ENCODE data around the gene SRSF8.
"Not testable (repeated sequence)": the region's sequence is repeated elsewhere in the genome, so short reads cannot be mapped to it uniquely, and the experiment has no call there.

SRSF8 gene

GRCh38 chr11:95093548-95093947, 26.8 kb downstream of the SRSF8 start:
- DNase-seq (ENCODE audit: low read depth in 1 of 2, low spot score in 1 of 2) = no peak

DNA sequence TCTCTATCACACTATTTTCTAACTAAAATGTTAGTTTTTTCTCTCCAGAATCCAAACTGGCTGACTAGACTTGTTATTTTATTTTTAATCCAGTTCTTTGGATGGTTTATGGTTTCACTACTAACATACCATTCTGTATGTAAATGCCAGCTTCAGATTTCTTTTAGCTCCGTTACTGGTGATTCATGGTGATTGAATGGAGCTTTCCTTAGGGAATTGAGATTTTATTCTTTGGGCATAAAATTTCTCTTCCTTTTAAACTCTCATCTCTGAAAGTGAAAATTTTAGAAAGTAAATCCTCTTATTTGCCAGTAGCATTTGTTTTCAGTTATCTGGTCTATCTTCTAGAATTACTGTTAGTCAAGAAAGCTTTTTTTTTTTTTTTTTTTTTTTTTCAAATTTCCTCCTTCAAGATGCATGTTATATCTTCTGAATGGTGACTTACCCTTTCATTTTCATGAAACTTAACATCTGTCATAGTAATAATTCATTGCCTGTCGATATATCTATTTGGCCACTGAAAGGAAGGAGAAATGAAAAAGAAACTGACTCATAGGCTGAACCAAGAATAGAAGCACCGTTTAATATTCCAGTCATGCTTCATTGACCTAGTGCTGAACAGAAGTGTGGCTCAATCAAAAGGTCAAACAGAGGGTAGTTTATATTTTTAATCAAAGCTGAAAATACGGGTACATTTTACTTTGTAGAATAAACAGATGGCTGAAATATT, 29.3 kb downstream of the SRSF8 start:
- no peak for DNase-seq (ENCODE audit: low read depth in 1 of 2, low spot score in 1 of 2)

GRCh38 chr11:95097209-95097608, 30.5 kb downstream of the SRSF8 start:
- no peak for DNase-seq (ENCODE audit: low read depth in 1 of 2, low spot score in 1 of 2)

DNA sequence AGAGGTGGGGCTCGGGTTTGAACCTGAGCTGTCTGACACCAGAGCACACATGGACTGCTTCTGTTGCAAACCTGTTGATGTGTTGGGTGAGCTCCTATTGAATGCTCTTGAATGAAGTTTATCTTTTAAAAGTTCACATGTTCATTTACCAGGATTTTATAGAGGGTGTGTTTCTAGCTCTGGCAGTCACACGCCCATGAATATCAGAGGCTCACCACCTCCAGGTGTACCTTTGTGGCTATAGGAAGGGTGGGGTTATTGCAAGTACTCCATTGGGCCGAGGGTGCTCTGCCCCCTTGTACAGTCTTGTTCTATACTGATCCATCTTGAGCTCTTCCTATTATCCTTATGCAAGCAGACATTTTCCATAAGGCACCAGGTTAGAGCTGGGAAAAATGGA, 32.1 kb downstream of the SRSF8 start:
- no peak for DNase-seq (ENCODE audit: low read depth in 1 of 2, low spot score in 1 of 2)

DNA sequence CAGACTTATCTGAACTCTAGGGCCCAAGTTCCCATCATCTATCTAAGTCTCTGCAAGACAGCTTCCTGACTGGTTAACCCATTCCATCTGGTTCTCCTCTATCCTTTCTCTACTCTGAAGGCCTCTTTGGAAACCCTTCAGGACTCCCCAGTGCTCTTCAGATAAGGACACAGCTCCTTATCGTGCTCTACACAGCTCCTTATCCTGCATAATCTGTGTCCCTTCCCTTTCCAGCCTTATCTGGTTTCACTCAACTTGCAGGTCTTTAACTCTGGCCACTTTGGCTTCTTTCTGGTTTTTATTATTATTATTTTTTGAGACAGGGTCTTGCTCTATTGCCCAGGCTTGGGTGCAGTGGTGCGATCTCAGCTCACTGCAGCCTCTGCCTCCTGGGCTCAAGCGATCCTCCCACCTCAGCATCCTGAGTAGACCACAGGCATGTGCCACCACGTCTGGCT, 33.5 kb downstream of the SRSF8 start:
- DNase-seq (ENCODE audit: low read depth in 1 of 2, low spot score in 1 of 2) = no peak

- DNase-seq (ENCODE audit: low read depth in 1 of 2, low spot score in 1 of 2) = no peak
Measured at GRCh38 chr11:95100856-95101507, 34.3 kb downstream of the SRSF8 start.

- DNase-seq (ENCODE audit: low read depth in 1 of 2, low spot score in 1 of 2) = no peak
Measured at GRCh38 chr11:95101935-95102334, 35.2 kb downstream of the SRSF8 start.

DNA sequence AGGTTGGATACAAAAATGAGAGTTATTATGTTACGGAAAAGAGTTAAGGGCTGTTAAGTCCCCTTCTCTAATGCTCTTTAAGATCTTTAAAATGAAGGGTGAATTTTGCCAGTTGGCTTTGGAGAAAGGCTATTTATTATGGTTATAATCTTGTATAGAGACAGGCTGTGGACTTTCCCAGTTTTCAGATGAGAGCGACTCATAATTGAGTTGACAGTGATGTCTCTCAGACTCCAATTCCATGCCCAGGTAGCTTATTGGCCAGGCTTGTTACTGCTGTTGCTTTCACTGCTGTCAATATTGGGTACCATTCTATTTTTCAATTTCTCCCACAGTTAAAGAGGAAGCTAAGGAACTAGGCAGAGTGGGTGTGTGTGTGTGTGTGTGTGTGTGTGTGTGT, 36.0 kb downstream of the SRSF8 start:
- no peak for DNase-seq (ENCODE audit: low read depth in 1 of 2, low spot score in 1 of 2)

DNA sequence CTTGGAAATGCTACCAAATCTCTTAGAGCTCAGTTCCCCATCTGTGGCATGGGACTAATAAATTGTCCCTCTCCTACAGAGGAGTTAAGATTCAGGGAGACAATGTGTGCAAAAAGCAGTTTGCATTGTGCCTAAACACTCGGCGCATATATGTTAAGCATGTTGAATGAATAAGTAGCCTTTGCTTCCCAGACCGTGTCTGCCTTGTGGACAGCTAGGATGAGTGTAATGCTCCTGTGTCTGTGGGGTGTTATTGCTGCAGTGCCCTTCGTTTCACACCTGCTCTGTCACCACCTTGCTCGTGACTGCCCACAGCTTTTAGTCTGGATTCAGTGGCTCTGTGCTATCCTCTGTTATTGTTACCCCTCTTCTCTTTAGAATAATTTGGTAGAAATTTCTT, 37.0 kb downstream of the SRSF8 start:
- DNase-seq (ENCODE audit: low read depth in 1 of 2, low spot score in 1 of 2) = no peak

- no peak for DNase-seq (ENCODE audit: low read depth in 1 of 2, low spot score in 1 of 2)
Measured at GRCh38 chr11:95104121-95104830, 37.6 kb downstream of the SRSF8 start.

GRCh38 chr11:95104856-95105255, 38.1 kb downstream of the SRSF8 start:
- no peak for DNase-seq (ENCODE audit: low read depth in 1 of 2, low spot score in 1 of 2)

DNA sequence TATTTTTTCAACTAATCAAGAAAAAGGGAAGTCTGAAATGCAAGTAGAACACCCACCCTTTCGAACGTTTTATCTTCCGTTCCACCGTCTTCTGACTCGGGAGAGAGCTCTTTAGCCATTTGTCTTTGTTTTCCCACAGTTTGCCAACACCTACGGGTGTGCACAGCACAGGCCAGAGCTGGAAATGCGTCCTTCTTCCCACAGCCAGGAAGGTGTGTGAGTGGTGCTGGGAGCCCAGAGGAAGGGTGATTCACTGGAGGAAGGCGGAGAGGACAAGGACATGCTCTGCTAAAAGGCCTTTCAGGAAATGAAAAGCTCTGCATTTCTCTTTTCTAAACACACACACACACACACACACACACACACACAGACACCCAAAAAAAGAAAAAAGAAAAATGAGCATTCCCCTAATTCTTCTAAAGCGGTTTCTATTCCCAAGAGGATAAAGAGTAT, 41.5 kb downstream of the SRSF8 start:
- DNase-seq (ENCODE audit: low read depth in 1 of 2, low spot score in 1 of 2) = no peak

- no peak for DNase-seq (ENCODE audit: low read depth in 1 of 2, low spot score in 1 of 2)
Measured at GRCh38 chr11:95108671-95109551, 42.2 kb downstream of the SRSF8 start.

DNA sequence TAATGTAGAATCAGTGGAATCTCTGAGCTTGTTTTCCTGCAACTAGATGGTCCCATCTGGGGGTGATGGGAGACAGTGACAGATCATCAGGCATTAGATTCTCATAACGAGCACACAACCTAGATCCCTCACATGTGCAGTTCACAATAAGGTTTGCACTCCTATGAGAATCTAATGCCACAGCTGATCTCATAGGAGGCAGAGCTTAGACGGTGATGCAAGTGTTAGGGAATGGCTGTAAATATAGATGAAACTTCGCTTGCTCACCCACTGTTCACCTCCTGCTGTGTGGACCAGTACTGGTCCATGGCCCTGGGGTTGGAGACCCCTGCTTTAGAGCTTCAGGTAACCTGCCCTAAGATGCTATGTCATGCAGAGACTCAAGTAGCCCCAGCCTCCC, 44.8 kb downstream of the SRSF8 start:
- not testable (repeated sequence) for DNase-seq (ENCODE audit: low read depth in 1 of 2, low spot score in 1 of 2)

- no peak for DNase-seq (ENCODE audit: low read depth in 1 of 2, low spot score in 1 of 2)
Measured at GRCh38 chr11:95111923-95112540, 45.3 kb downstream of the SRSF8 start.

- DNase-seq (ENCODE audit: low read depth in 1 of 2, low spot score in 1 of 2) = no peak
Measured at GRCh38 chr11:95115597-95115996, 48.9 kb downstream of the SRSF8 start.

DNA sequence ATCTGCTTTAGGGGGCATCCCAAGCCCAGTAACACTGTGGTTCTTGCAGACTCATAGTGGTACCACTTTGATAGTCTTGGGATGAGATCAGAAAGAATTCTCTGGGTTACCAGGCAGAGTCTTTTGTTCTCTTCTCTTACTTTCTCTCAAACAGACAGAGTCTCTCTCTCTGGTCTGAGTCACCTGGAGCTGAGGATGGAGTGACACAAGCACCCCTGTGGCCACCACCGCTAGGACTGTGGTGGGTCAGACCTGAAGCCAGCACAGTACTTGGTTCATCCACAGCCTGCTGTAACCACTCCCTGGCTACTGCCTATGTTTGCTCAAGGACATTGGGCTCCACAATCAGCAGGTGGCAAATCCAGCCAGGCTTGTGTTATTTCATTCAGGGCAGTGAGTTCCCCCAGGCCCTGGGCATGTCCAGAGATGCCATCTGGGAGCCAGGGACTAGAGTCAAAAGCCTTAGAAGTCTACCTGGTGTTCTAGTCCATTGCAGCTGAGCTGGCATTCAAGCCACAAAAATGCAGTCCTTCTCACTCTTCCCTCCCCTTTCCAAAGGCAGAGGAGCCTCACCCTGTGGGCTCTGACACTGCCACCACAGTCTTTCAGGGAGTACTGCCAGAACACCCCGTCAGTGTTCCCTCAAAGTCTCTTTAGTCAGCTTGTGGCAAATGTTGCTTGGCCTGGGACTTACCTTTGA, 52.8 kb downstream of the SRSF8 start:
- DNase-seq (ENCODE audit: low read depth in 1 of 2, low spot score in 1 of 2) = no peak

All from activated CD4-positive, alpha-beta T cell treated with anti-CD3 and anti-CD28 coated beads, Interleukin-2, amount 50 U/mL, for 24 hours (primary cell).